WTC11 (cell line): ENCODE measurements around the gene MEIKIN. TPM values are rescaled to one million over a fixed set of nuclear protein-coding genes. Genes with fewer than 3 reads are reported as not detected.

Experiments used
- ATAC-seq: fragments of 200-7000 bp; cut with Tn5 transposase; 2 replicates; pipeline ENCODE4 v1.10.0; 2021; ENCODE audit warnings: mild to moderate bottlenecking, moderate library complexity
- CTCF ChIA-PET: fragments of 300-600 bp; sonication (Branson Sonifier 250); formaldehyde crosslinking; loops from one replicate; lab custom pipeline; 2021; ENCODE audit warnings: antibody characterized with exemption; lab: Charles Lee
- POLR2A ChIA-PET: fragments of 350-600 bp; sonication (Branson Sonifier 250); formaldehyde crosslinking; loops from one replicate; lab custom pipeline; 2021; ENCODE audit warnings: antibody characterized with exemption; lab: Charles Lee
- DNase-seq: peaks from one replicate; pipeline ENCODE4 v3.0.0; 2021; ENCODE audit warnings: low spot score
- H3K27ac Mint-ChIP-seq: 2 replicates; pipeline ENCODE4 v1.8.0; 2021; ENCODE audit warnings: mixed read lengths
- H3K27me3 Mint-ChIP-seq: 2 replicates; pipeline ENCODE4 v1.8.0; 2021; ENCODE audit warnings: low read depth, mild to moderate bottlenecking, moderate library complexity, mixed read lengths
- H3K36me3 Mint-ChIP-seq: 2 replicates; pipeline ENCODE4 v1.8.0; 2021; ENCODE audit warnings: mixed read lengths
- H3K4me1 Mint-ChIP-seq: 2 replicates; pipeline ENCODE4 v1.8.0; 2022; ENCODE audit warnings: mixed read lengths
- H3K4me3 Mint-ChIP-seq: 2 replicates; pipeline ENCODE4 v1.8.0; 2021; ENCODE audit warnings: mild to moderate bottlenecking, moderate library complexity, mixed read lengths
- H3K9me3 Mint-ChIP-seq: 2 replicates; pipeline ENCODE4 v1.8.0; 2021; ENCODE audit warnings: mixed read lengths
- ATF1 ChIP-seq: sonication (generic); formaldehyde crosslinking; IDR thresholded peaks from 2 replicates; pipeline ENCODE4 v1.8.1; 2023; ENCODE audit warnings: mild to moderate bottlenecking, moderate library complexity, missing genetic modification reagents
- ATF2 ChIP-seq: sonication (generic); formaldehyde crosslinking; IDR thresholded peaks from 2 replicates; pipeline ENCODE4 v1.8.1; 2022; ENCODE audit warnings: low read depth, missing genetic modification reagents, borderline replicate concordance
- ELF4 ChIP-seq: sonication (generic); formaldehyde crosslinking; IDR thresholded peaks from 2 replicates; pipeline ENCODE4 v1.8.1; 2022; ENCODE audit warnings: low read depth, mild to moderate bottlenecking, moderate library complexity, missing genetic modification reagents
- HMGXB4 ChIP-seq: sonication (generic); formaldehyde crosslinking; IDR thresholded peaks from 2 replicates; pipeline ENCODE4 v1.8.1; 2023; ENCODE audit warnings: mild to moderate bottlenecking, moderate library complexity, missing genetic modification reagents
- IRF2 ChIP-seq: sonication (generic); formaldehyde crosslinking; IDR thresholded peaks from 2 replicates; pipeline ENCODE4 v1.8.0; 2022; ENCODE audit warnings: low read depth, missing genetic modification reagents, borderline replicate concordance
- KAT7 ChIP-seq: sonication (generic); formaldehyde crosslinking; IDR thresholded peaks from 2 replicates; pipeline ENCODE4 v1.8.1; 2023; ENCODE audit warnings: missing genetic modification reagents, mild to moderate bottlenecking, borderline replicate concordance
- MLX ChIP-seq: sonication (generic); formaldehyde crosslinking; IDR thresholded peaks from 2 replicates; pipeline ENCODE4 v1.8.1; 2023; ENCODE audit warnings: mild to moderate bottlenecking, missing genetic modification reagents, moderate library complexity
- OVOL2 ChIP-seq: fragments of 250-450 bp; sonication (Bioruptor Pico); IDR thresholded peaks from 2 replicates; pipeline ENCODE4 v1.9.0; 2021; ENCODE audit warnings: mild to moderate bottlenecking, borderline replicate concordance
- PREB ChIP-seq: sonication (generic); formaldehyde crosslinking; IDR thresholded peaks from 2 replicates; pipeline ENCODE4 v1.8.1; 2022; ENCODE audit warnings: mild to moderate bottlenecking, missing genetic modification reagents, moderate library complexity, borderline replicate concordance
- PRRX2 ChIP-seq: fragments of 250-450 bp; sonication (Bioruptor Pico); IDR thresholded peaks from 2 replicates; pipeline ENCODE4 v1.8.0; 2021; ENCODE audit warnings: mild to moderate bottlenecking
- SMAD3 ChIP-seq: sonication (generic); formaldehyde crosslinking; IDR thresholded peaks from 2 replicates; pipeline ENCODE4 v1.8.0; 2022; ENCODE audit warnings: missing genetic modification reagents, mild to moderate bottlenecking, borderline replicate concordance
- SMAD4 ChIP-seq: sonication (generic); formaldehyde crosslinking; IDR thresholded peaks from 2 replicates; pipeline ENCODE4 v1.8.0; 2022; ENCODE audit warnings: mild to moderate bottlenecking, missing genetic modification reagents
- TEAD4 ChIP-seq: sonication (generic); formaldehyde crosslinking; IDR thresholded peaks from 2 replicates; pipeline ENCODE4 v1.8.0; 2022; ENCODE audit warnings: mild to moderate bottlenecking, missing genetic modification reagents
- TP53 ChIP-seq: sonication (generic); formaldehyde crosslinking; IDR thresholded peaks from 2 replicates; pipeline ENCODE4 v1.8.1; 2023; ENCODE audit warnings: mild to moderate bottlenecking, missing genetic modification reagents
- ZMAT4 ChIP-seq: fragments of 250-450 bp; sonication (Bioruptor Pico); IDR thresholded peaks from 2 replicates; pipeline ENCODE4 v1.9.0; 2021; ENCODE audit warnings: mild to moderate bottlenecking
- ZNF138 ChIP-seq: sonication (generic); formaldehyde crosslinking; conservative IDR thresholded peaks from 2 replicates; pipeline ENCODE4 v1.8.1; 2022; ENCODE audit warnings: mild to moderate bottlenecking, moderate library complexity, missing genetic modification reagents
- ZNF281 ChIP-seq: sonication (generic); formaldehyde crosslinking; IDR thresholded peaks from 2 replicates; pipeline ENCODE4 v1.8.0; 2023; ENCODE audit warnings: mild to moderate bottlenecking, missing genetic modification reagents
- ZNF425 ChIP-seq: fragments of 250-450 bp; sonication (Bioruptor Pico); conservative IDR thresholded peaks from 2 replicates; pipeline ENCODE4 v1.9.0; 2021; ENCODE audit warnings: mild to moderate bottlenecking
- total RNA-seq: library from RNA; stranded (reverse); gene quantifications from 3 replicates; pipeline ENCODE4 v1.2.3, GENCODE V29; 2021
- TF ChIP-seq, protein P1 (sequence below): sonication (generic); formaldehyde crosslinking; IDR thresholded peaks from 2 replicates; pipeline ENCODE4 v1.8.1; 2023; ENCODE audit warnings: mild to moderate bottlenecking, missing genetic modification reagents

Gene MEIKIN
- total RNA-seq, 1 experiment from 2014 or later, result not detected

DNA sequence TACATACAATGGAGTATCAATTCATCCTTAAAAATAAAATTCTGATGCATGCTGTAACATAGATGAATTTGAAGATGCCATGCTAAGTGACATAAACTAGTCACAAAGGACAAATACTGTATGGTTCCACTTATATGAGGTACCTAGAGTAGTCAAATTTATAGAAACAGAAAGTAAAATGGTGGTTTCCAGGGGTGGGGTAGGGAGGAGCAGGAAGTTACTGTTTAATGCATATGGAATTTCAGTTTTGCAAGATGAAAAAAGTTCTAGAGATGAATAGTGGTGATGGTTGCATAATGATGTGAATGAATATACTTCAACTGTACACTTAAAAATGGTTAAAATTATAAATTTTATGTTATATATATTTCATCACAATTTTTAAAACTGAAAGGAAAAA, 91.3 kb downstream of the MEIKIN start (continued):
- TF ChIP-seq ZNF281 (no peak), ZNF138 (CRISPR knock-in tag) (no peak), ELF4 (no peak)

DNA sequence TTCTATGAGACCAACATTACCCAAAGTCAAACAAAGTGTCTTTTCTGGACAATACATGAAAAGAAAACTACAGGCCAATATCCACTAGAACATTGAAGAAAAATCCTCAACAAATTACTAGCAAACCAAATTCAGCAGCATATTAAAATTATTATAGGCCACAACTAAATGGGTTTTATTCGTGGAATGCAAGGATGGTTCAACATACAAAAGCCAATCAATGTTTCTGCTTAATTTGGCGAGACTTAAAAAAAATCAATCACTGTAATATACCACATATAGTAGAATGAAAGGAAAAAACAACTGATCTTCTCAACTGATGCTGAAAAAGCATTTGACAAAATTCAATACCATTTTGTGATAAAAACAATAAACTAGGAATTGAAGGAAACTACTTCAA, 96.8 kb downstream of the MEIKIN start:
- ChIA-PET POLR2A (no interaction called here), CTCF (no interaction called here)
- no peak for DNase-seq
- no peak overlapping the region for H3K4me3 Mint-ChIP-seq
- no peak for TF ChIP-seq TP53
- TF ChIP-seq SMAD4 (CRISPR knock-in tag), result no peak
- TF ChIP-seq MLX (CRISPR knock-in tag), result no peak
- no peak for TF ChIP-seq HMGXB4
- TF ChIP-seq PREB (CRISPR knock-in tag), result no peak
- TF ChIP-seq ATF2 (CRISPR knock-in tag), result no peak
- TF ChIP-seq PRRX2, result no peak
- TF ChIP-seq, protein P1, sequence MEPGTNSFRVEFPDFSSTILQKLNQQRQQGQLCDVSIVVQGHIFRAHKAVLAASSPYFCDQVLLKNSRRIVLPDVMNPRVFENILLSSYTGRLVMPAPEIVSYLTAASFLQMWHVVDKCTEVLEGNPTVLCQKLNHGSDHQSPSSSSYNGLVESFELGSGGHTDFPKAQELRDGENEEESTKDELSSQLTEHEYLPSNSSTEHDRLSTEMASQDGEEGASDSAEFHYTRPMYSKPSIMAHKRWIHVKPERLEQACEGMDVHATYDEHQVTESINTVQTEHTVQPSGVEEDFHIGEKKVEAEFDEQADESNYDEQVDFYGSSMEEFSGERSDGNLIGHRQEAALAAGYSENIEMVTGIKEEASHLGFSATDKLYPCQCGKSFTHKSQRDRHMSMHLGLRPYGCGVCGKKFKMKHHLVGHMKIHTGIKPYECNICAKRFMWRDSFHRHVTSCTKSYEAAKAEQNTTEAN, result no peak
- no peak for TF ChIP-seq TEAD4 (CRISPR knock-in tag)
- no peak for TF ChIP-seq ATF1 (CRISPR knock-in tag)
- no peak for TF ChIP-seq IRF2 (CRISPR knock-in tag)
- no peak for TF ChIP-seq OVOL2 (CRISPR knock-in tag)
- no peak overlapping the region for H3K27ac Mint-ChIP-seq
- peaks cover 37% of the 10 kb centered on the region for H3K36me3 Mint-ChIP-seq
- peaks cover 3% of the 10 kb centered on the region; the same call in 1 of the 2 replicates for H3K27me3 Mint-ChIP-seq
- H3K4me1 Mint-ChIP-seq, result no peaks in the 10 kb centered on the region
- peaks cover 50% of the 10 kb centered on the region for H3K9me3 Mint-ChIP-seq
- no peak for ATAC-seq

DNA sequence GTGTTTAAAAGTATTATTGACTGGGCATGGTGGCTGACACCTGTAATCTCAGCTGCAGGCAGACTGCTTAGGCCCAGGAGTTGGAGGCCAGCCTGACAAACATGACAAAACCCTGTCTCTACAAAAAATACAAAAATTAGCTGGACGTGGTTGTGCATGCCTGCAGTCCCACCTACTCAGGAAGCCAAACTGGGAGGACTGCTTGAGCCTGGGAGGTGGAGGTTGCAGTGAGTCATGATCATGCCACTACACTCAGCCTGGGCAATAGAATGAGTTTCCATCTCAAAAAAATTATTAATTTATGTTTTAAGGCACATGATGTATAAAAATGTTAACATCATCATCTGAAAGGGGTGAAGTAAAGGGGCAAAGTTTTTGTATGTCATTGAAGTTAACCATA, 98.9 kb downstream of the MEIKIN start:
- ChIA-PET CTCF (no interaction called here), POLR2A (no interaction called here)
- Mint-ChIP-seq H3K9me3 (peaks cover 72% of the 10 kb centered on the region), H3K4me3 (no peak overlapping the region), H3K4me1 (no peaks in the 10 kb centered on the region), H3K27me3 (peaks cover 3% of the 10 kb centered on the region; the same call in 1 of the 2 replicates), H3K27ac (no peak overlapping the region), H3K36me3 (peaks cover 51% of the 10 kb centered on the region)
- DNase-seq (no peak), ATAC-seq (no peak)
- no peak for TF ChIP-seq KAT7
- no peak for TF ChIP-seq ZNF425
- TF ChIP-seq ZMAT4 (CRISPR knock-in tag), result no peak
- TF ChIP-seq ZNF281, result no peak
- no peak for TF ChIP-seq SMAD3 (CRISPR knock-in tag)
